Right ventricle myocardium inferior (tissue), 1 donor: ENCODE measurements around the gene ADCY4. TPM values are rescaled to one million over a fixed set of nuclear protein-coding genes. Genes with fewer than 3 reads are reported as not detected.
"Not testable (repeated sequence)": the region's sequence is repeated elsewhere in the genome, so short reads cannot be mapped to it uniquely, and the experiment has no call there.

Experiments
- ATAC-seq: fragments of 200-7000 bp; cut with Tn5 transposase; one replicate; pipeline ENCODE4 v1.9.1; 2020; ENCODE audit warnings: mild to moderate bottlenecking, moderate library complexity
- DNase-seq: peaks from one replicate; pipeline ENCODE4 v3.0.0; 2021; ENCODE audit errors: missing footprints
- intact Hi-C: fragments of 100-400 bp; cut with DNase I; formaldehyde crosslinking; loops from one replicate; pipeline ENCODE4 v1.11.0; 2022
- long read RNA-seq: library from polyadenylated mRNA; unstranded; transcript quantifications from one replicate; pipeline ENCODE4 v2.0.0, GENCODE V29; 2021
- total RNA-seq: library from RNA; stranded (reverse); fragmentation: NEBNext Ultra II Directional; extraction: Animal tissue kit (Norgen Biotek cat#: 25700); gene quantifications from one replicate; pipeline ENCODE4 v1.2.1, GENCODE V29; 2021
- donor health status: DM: no; HTN: yes; CAD: no; lungs with severe emphysema.

Gene ADCY4
- 27.3 TPM for total RNA-seq
- long read RNA-seq, partial matches to known transcripts: 3 of 15 reads
- long read RNA-seq, other reads (novel, unspliced or antisense): 10 of 15 reads

- DNase-seq: no peak
- no peak for ATAC-seq
- intact Hi-C loops: loop anchor here (2.0 kb wide), 2 partner anchors 32 to 96 kb away; no protein-coding TSS in a partner anchor
These were observed at the start of gene ADCY4 for GRCh38 chr14:24334431-24335291. Gene ADCY4, minus strand, starts transcription at chr14:24335071. Its CDS starts 419 bp downstream, at chr14:24334652.

GRCh38 chr14:24384169-24384568, 49.3 kb upstream of the ADCY4 start:
- intact Hi-C loops: no loop called here
- no peak for DNase-seq
- ATAC-seq: no peak

GRCh38 chr14:24382064-24382371, 47.1 kb upstream of the ADCY4 start:
- DNase-seq (no peak), ATAC-seq (peak; percentile 19)
- intact Hi-C loops: no loop called here

- ATAC-seq (no peak), DNase-seq (no peak)
- intact Hi-C loops: no loop called here
These were observed 46.6 kb upstream of the ADCY4 start for GRCh38 chr14:24381363-24382063.

- no peak for DNase-seq
- intact Hi-C loops: no loop called here
- ATAC-seq: no peak
These were observed 45.2 kb upstream of the ADCY4 start for GRCh38 chr14:24379907-24380730.

- intact Hi-C loops: no loop called here
- DNase-seq (no peak), ATAC-seq (no peak)
These were observed 44.4 kb upstream of the ADCY4 start for GRCh38 chr14:24378981-24379906.

- no peak for ATAC-seq
- DNase-seq: no peak
- intact Hi-C loops: no loop called here
These were observed 43.5 kb upstream of the ADCY4 start for GRCh38 chr14:24378327-24378726.

GRCh38 chr14:24377657-24378056, 42.8 kb upstream of the ADCY4 start:
- ATAC-seq (peak; percentile 18), DNase-seq (no peak)
- intact Hi-C loops: no loop called here

GRCh38 chr14:24377126-24377525, 42.3 kb upstream of the ADCY4 start:
- DNase-seq (no peak), ATAC-seq (no peak)
- intact Hi-C loops: no loop called here

GRCh38 chr14:24376448-24377070, 41.7 kb upstream of the ADCY4 start:
- ATAC-seq (no peak), DNase-seq (no peak)
- intact Hi-C loops: no loop called here

GRCh38 chr14:24372701-24373416, 38.0 kb upstream of the ADCY4 start:
- intact Hi-C loops: no loop called here
- DNase-seq (no peak), ATAC-seq (no peak)

GRCh38 chr14:24371605-24372004, 36.7 kb upstream of the ADCY4 start:
- intact Hi-C loops, DNase-seq, ATAC-seq: not testable (repeated sequence)

GRCh38 chr14:24370748-24371147, 35.9 kb upstream of the ADCY4 start:
- DNase-seq: no peak
- no peak for ATAC-seq
- intact Hi-C loops: no loop called here

- no peak for DNase-seq
- intact Hi-C loops: no loop called here
These were observed 35.2 kb upstream of the ADCY4 start for GRCh38 chr14:24369907-24370687.

GRCh38 chr14:24369463-24369862, 34.6 kb upstream of the ADCY4 start:
- intact Hi-C loops: no loop called here
- DNase-seq: no peak

More at GRCh38 chr14:24369907-24370687, 35.2 kb upstream of the ADCY4 start:
- no peak for ATAC-seq

GRCh38 chr14:24368562-24369252, 33.8 kb upstream of the ADCY4 start:
- DNase-seq: peak; percentile 75
- intact Hi-C loops: no loop called here
- ATAC-seq: peak; percentile 8

More at GRCh38 chr14:24369463-24369862, 34.6 kb upstream of the ADCY4 start:
- ATAC-seq: no peak
